ENCODE measurements around the gene ZNF865. TPM values are rescaled to one million over a fixed set of nuclear protein-coding genes. Genes with fewer than 3 reads are reported as not detected.
A peak's percentile ranks its signal among the peaks of the same experiment; 100 is the strongest.

ZNF865 gene
- total and polyA plus RNA-seq, 2 of the 8 experiments (the other 6 are each of a cell fraction or from before 2014, with no cell fraction given): 3.5 to 13.6 TPM

DNA sequence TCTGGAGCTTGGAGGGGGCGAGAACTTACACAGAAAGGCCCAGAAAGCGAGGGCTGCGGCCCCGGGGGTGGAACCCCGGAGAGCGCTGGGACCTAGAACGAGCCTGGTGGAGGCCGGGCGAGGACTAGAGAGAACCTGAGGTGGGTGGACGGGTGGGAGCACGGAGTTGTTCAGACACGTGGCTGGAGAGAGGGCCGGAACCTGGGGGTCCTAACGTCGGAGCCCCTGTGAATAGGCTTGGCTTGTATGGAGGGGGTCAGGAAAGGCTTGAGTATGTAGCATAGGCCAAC is 38.4 kb downstream of the ZNF865 start:
- Histone ChIP-seq H4K20me1 (replicated peaks in 1 of 2; ENCODE audit: control insufficient read depth in 1 of 2, insufficient read depth in 2 of 2, low read length in 2 of 2) (peaks cover 0 to 7% of the 10 kb centered on the region in 2 experiments), H4K5ac (ENCODE audit: insufficient read length, low read depth, low read length) (no peak overlapping the region), H3K79me2 (ENCODE audit: control insufficient read depth in 1 of 2, insufficient read depth in 2 of 2, low read length in 2 of 2) (peaks cover 4 to 21% of the 10 kb centered on the region in 2 experiments; a peak in 3 of 4 replicates), H4K8ac (ENCODE audit: extremely low read depth, insufficient read depth, low read length) (peak overlapping the region; percentile 57), H3K4me1 (replicated peaks in 1 of 4; ENCODE audit: control insufficient read depth in 3 of 4, insufficient read depth in 4 of 4, low read length in 3 of 4) (peaks cover 0 to 22% (median 12%) of the 10 kb centered on the region in 4 experiments; a peak in 6 of 7 replicates), H3K27ac (ENCODE audit: low read depth, low read length) (peak overlapping the region; percentile 48), H2BK12ac (ENCODE audit: low read depth, low read length) (no peak overlapping the region), H3K4me3 (ENCODE audit: extremely low read depth in 1 of 4, insufficient read depth in 2 of 4, low read depth in 3 of 4, low read length in 4 of 4) (peak overlapping the region; percentile 74 to 98 (median 88)), H3K27me3 (replicated peaks in 1 of 4; ENCODE audit: control insufficient read depth in 3 of 4, extremely low read depth in 1 of 4, insufficient read depth in 3 of 4, low read length in 3 of 4) (no peaks in the 10 kb centered on the region), H2BK120ac (replicated peaks; ENCODE audit: low read depth, low read length) (peak overlapping the region; percentile 13), H3K23me2 (ENCODE audit: low read depth, low read length) (peaks cover 36% of the 10 kb centered on the region), H2BK5ac (ENCODE audit: low read depth, low read length) (0 out of 2 replicates have a peak overlapping the region, but pooled peaks have one; percentile 35), H3K18ac (ENCODE audit: extremely low read depth, low read length) (peak overlapping the region; percentile 48; the same call in 1 of the 2 replicates), H3K9ac (replicated peaks in 1 of 4; ENCODE audit: extremely low read depth in 1 of 4, low read depth in 3 of 4, low read length in 3 of 4) (peak overlapping the region; percentile 52 to 88 (median 75)), H3K4me2 (ENCODE audit: insufficient read depth in 1 of 2, low read depth in 2 of 2, low read length in 2 of 2) (peak overlapping the region; percentile 90 to 99), H4K91ac (replicated peaks; ENCODE audit: insufficient read length, low read length) (no peak overlapping the region), H2AK5ac (ENCODE audit: low read depth, low read length) (no peak overlapping the region), H3K56ac (replicated peaks; ENCODE audit: insufficient read length, low read depth, low read length) (peak overlapping the region; percentile 90), H2AFZ (ENCODE audit: low read length) (no peak overlapping the region), H3K79me1 (ENCODE audit: low read depth, low read length) (peaks cover 11% of the 10 kb centered on the region), H3K36me3 (ENCODE audit: control insufficient read depth in 2 of 4, insufficient read depth in 4 of 4, low read length in 3 of 4) (peaks cover 7 to 13% (median 10%) of the 10 kb centered on the region in 4 experiments), H3K9me3 (ENCODE audit: insufficient read depth in 2 of 2, low read depth in 1 of 2, low read length in 1 of 2) (no peaks in the 10 kb centered on the region; a peak in 1 of 4 replicates), H2BK20ac (ENCODE audit: low read length) (no peak overlapping the region), H3K4ac (replicated peaks; ENCODE audit: insufficient read length, low read depth, low read length) (peak overlapping the region; percentile 91), H3K14ac (ENCODE audit: insufficient read length) (no peak overlapping the region), H2BK15ac (ENCODE audit: low read length) (no peak overlapping the region), H3K23ac (ENCODE audit: insufficient read length) (no peak overlapping the region)
- POLR2A ChIA-PET (ENCODE audit: partially characterized antibody): interaction anchor here (1.0 to 9.2 kb wide), 3 partner anchors 9 to 22 kb away, joined by 3 to 96 read pairs (median 3); no protein-coding TSS in a partner anchor
- CTCF ChIA-PET (ENCODE audit: partially characterized antibody): interaction anchor here (4.0 to 6.9 kb wide), 2 partner anchors 9 to 12 kb away, joined by 18 to 56 read pairs; no protein-coding TSS in a partner anchor
- FAIRE-seq: no peak
- DNase-seq (ENCODE audit: low read depth in 1 of 2, low spot score in 2 of 2): no peak
- 3% methylated on average over 8 of the region's 15 CpGs; no CpG with 5 or more reads in 1 of the 2 experiments for WGBS, 2 experiments (ENCODE audit: extremely low coverage in 1 of 2, insufficient coverage in 1 of 2, insufficient read length in 1 of 2, insufficient replicate concordance in 2 of 2, low coverage in 1 of 2, low lambda C conversion rate in 2 of 2, missing lambda C conversion rate in 1 of 2)
- TF ChIP-seq HDAC2 (IDR thresholded peaks at IDR 0.05; ENCODE audit: borderline replicate concordance in 1 of 2, low read depth in 2 of 2, low read length in 2 of 2): no peak
- no peak for TF ChIP-seq RFX5 (IDR thresholded peaks at IDR 0.05; ENCODE audit: borderline replicate concordance, low read depth, low read length)
- TF ChIP-seq, protein P1, sequence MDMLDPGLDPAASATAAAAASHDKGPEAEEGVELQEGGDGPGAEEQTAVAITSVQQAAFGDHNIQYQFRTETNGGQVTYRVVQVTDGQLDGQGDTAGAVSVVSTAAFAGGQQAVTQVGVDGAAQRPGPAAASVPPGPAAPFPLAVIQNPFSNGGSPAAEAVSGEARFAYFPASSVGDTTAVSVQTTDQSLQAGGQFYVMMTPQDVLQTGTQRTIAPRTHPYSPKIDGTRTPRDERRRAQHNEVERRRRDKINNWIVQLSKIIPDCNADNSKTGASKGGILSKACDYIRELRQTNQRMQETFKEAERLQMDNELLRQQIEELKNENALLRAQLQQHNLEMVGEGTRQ (IDR thresholded peaks at IDR 0.05; ENCODE audit: low read length): no peak
- no peak for TF ChIP-seq CEBPB (IDR thresholded peaks at IDR 0.05; ENCODE audit: low read depth, low read length)
- TF ChIP-seq MAX (IDR thresholded peaks at IDR 0.05): 0 out of 2 replicates have a peak, but pooled peaks have one; percentile 30
- TF ChIP-seq ZNF274 (IDR thresholded peaks at IDR 0.05; ENCODE audit: borderline replicate concordance, extremely low read depth, low read length): no peak
- TF ChIP-seq POU5F1 (IDR thresholded peaks at IDR 0.05; ENCODE audit: low read depth, low read length): no peak
- TF ChIP-seq PHF8 (conservative IDR thresholded peaks at IDR 0.05; ENCODE audit: low read depth, low read length): 0 out of 2 replicates have a peak, but pooled peaks have one; percentile 18
- TF ChIP-seq SUZ12 (IDR thresholded peaks at IDR 0.05; ENCODE audit: low read length): no peak
- no peak for TF ChIP-seq NRF1 (IDR thresholded peaks at IDR 0.05; ENCODE audit: low read depth, low read length)
- TF ChIP-seq MAFK (IDR thresholded peaks at IDR 0.05; ENCODE audit: low read depth, low read length): no peak
- TF ChIP-seq TEAD4 (IDR thresholded peaks at IDR 0.05; ENCODE audit: low read depth, low read length): no peak

All from H1 (cell line).